Measurements from ENCODE around the gene KIAA0513. TPM values are rescaled to one million over a fixed set of nuclear protein-coding genes. Genes with fewer than 3 reads are reported as not detected.

Gene KIAA0513
- total and polyA plus RNA-seq, 2 of the 13 experiments (the other 11 are each of a cell fraction or from before 2014, with no cell fraction given): 1.8 TPM

DNA sequence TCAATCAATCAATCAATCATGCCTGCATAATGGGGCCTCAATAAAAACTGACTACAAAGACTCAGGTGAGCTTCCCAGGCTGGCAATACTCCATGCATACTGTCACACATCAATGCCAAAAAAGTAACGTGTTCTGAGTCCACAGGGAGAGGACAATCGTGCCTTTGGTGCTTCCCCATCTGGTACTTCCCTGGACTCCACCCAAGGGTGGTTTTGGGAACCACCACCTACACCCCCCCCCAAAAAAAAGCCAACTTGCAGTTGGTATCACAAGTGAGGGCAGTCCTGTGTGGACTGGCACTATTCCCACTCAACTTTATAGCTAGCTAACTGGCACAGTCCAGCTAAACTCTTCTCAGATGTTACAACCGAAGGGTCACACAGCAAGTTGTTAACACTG, 19.3 kb upstream of the KIAA0513 start:
- H3K4me1 ChIP-seq (ENCODE audit: insufficient read depth, low read length): peaks cover 81% of the 10 kb centered on the region
- FAIRE-seq: no peak
- BruUV-seq (replicated peaks): no TSS peak

DNA sequence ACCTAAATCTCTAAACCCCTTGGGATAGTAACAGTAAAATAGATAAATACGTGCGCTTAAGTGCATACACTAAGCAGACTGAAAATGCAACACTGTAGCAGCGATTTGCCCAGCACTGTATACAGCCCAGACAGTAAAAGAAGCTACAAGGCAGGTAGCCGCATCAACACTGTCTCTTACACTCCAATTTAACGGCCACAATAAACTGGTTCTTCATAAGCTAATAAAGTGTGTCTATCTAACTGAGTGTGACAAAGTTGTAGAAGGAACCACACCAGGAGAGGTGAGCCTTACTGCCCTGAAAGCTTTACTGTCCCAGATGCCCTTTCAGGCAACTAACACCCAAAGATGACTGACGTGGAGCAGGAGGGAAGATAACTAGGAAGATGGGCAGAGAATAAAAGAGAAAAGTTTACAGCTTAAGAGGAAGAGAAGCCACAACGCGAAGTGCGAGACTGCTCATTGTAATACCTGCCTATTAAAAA, 17.1 kb upstream of the KIAA0513 start:
- Histone ChIP-seq H3K9ac (ENCODE audit: insufficient read depth, low read depth, low read length) (peak overlapping the region; percentile 98), H4K20me1 (ENCODE audit: insufficient read depth, low read length) (peaks cover 7% of the 10 kb centered on the region; the same call in 1 of the 2 replicates), H3K4me2 (ENCODE audit: low read depth, low read length) (peak overlapping the region; percentile 79), H3K27me3 (ENCODE audit: control insufficient read depth in 1 of 2, insufficient read depth in 2 of 2, low read length in 2 of 2) (no peaks in the 10 kb centered on the region; a peak in 2 of 5 replicates), H3K9me3 (ENCODE audit: low read length) (no peaks in the 10 kb centered on the region), H2AFZ (ENCODE audit: low read length) (no peak overlapping the region), H3K4me3 (replicated peaks in 1 of 3; ENCODE audit: insufficient read depth in 1 of 3, low read depth in 2 of 3, low read length in 3 of 3) (peak overlapping the region; percentile 79 to 97 (median 92)), H3K4me1 (ENCODE audit: insufficient read depth, low read length) (peaks cover 79% of the 10 kb centered on the region), H3K27ac (ENCODE audit: extremely low read length, insufficient read depth, low read length) (peak overlapping the region; percentile 93), H3K79me2 (ENCODE audit: insufficient read depth, low read length) (peaks cover 51% of the 10 kb centered on the region), H3K36me3 (replicated peaks in 1 of 2; ENCODE audit: control insufficient read depth in 1 of 2, insufficient read depth in 2 of 2, low read length in 2 of 2) (peaks cover 0 to 7% of the 10 kb centered on the region in 2 experiments; a peak in 4 of 5 replicates)
- CTCF ChIA-PET (ENCODE audit: low intra/inter-chr PET ratio, low total read pairs): no interaction called here
- intact Hi-C loops (cut with micrococcal nuclease; ENCODE audit: unreplicated experiment): no loop called here
- FAIRE-seq: no peak
- BruUV-seq (replicated peaks): no TSS peak
- POLR2A ChIA-PET: interaction anchor here (0.9 to 3.7 kb wide), 9 partner anchors 10 to 790 kb away, joined by 3 to 64 read pairs (median 11); partner anchors contain the start of gene KIAA0513
- no peak for DNase-seq (ENCODE audit: low spot score)
- peak; percentile 44 for ATAC-seq
- in situ Hi-C loops (cut with HindIII; ENCODE audit: extremely low pct_ligation_motif_present, low pct_unique_long_range_greater_than_20kb): no loop called here
- WGBS (ENCODE audit: low lambda C conversion rate): under 1% methylated on average over 9 of the region's 9 CpGs
- TF ChIP-seq ZFP37 (CRISPR knock-in tag; IDR thresholded peaks at IDR 0.05; ENCODE audit: borderline replicate concordance): no peak
- TF ChIP-seq ZNF205 (CRISPR knock-in tag; IDR thresholded peaks at IDR 0.05): 0 out of 2 replicates have a peak, but pooled peaks have one; percentile 22
- TF ChIP-seq, protein P1, sequence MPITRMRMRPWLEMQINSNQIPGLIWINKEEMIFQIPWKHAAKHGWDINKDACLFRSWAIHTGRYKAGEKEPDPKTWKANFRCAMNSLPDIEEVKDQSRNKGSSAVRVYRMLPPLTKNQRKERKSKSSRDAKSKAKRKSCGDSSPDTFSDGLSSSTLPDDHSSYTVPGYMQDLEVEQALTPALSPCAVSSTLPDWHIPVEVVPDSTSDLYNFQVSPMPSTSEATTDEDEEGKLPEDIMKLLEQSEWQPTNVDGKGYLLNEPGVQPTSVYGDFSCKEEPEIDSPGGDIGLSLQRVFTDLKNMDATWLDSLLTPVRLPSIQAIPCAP (CRISPR knock-in tag; IDR thresholded peaks at IDR 0.05; ENCODE audit: low read depth): no peak
- no peak for TF ChIP-seq E2F5 (CRISPR knock-in tag; conservative IDR thresholded peaks at IDR 0.05)
- TF ChIP-seq, protein P2, sequence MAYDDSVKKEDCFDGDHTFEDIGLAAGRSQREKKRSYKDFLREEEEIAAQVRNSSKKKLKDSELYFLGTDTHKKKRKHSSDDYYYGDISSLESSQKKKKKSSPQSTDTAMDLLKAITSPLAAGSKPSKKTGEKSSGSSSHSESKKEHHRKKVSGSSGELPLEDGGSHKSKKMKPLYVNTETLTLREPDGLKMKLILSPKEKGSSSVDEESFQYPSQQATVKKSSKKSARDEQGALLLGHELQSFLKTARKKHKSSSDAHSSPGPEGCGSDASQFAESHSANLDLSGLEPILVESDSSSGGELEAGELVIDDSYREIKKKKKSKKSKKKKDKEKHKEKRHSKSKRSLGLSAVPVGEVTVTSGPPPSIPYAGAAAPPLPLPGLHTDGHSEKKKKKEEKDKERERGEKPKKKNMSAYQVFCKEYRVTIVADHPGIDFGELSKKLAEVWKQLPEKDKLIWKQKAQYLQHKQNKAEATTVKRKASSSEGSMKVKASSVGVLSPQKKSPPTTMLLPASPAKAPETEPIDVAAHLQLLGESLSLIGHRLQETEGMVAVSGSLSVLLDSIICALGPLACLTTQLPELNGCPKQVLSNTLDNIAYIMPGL (CRISPR knock-in tag; IDR thresholded peaks at IDR 0.05; ENCODE audit: borderline replicate concordance in 1 of 2, low read depth in 1 of 2): no peak
- no peak for TF ChIP-seq ZNF33A (CRISPR knock-in tag; IDR thresholded peaks at IDR 0.05; ENCODE audit: borderline replicate concordance)

More for the DNA sequence above, 19.3 kb upstream of the KIAA0513 start:
- ChIA-PET POLR2A (interaction anchor here (1.2 kb wide), 1 partner anchor 9 kb away, joined by 3 read pairs; no protein-coding TSS in a partner anchor), CTCF (ENCODE audit: low intra/inter-chr PET ratio, low total read pairs) (no interaction called here)
- no peaks in the 10 kb centered on the region; a peak in 1 of 5 replicates for H3K27me3 ChIP-seq (ENCODE audit: control insufficient read depth in 1 of 2, insufficient read depth in 2 of 2, low read length in 2 of 2)
- no peak overlapping the region for H3K4me3 ChIP-seq (replicated peaks in 1 of 3; ENCODE audit: insufficient read depth in 1 of 3, low read depth in 2 of 3, low read length in 3 of 3)
- peaks cover 5 to 7% of the 10 kb centered on the region in 2 experiments; a peak in 4 of 5 replicates for H3K36me3 ChIP-seq (replicated peaks in 1 of 2; ENCODE audit: control insufficient read depth in 1 of 2, insufficient read depth in 2 of 2, low read length in 2 of 2)
- intact Hi-C loops (cut with micrococcal nuclease; ENCODE audit: unreplicated experiment): no loop called here
- peaks cover 16% of the 10 kb centered on the region; the same call in 1 of the 2 replicates for H4K20me1 ChIP-seq (ENCODE audit: insufficient read depth, low read length)
- TF ChIP-seq, protein P3, sequence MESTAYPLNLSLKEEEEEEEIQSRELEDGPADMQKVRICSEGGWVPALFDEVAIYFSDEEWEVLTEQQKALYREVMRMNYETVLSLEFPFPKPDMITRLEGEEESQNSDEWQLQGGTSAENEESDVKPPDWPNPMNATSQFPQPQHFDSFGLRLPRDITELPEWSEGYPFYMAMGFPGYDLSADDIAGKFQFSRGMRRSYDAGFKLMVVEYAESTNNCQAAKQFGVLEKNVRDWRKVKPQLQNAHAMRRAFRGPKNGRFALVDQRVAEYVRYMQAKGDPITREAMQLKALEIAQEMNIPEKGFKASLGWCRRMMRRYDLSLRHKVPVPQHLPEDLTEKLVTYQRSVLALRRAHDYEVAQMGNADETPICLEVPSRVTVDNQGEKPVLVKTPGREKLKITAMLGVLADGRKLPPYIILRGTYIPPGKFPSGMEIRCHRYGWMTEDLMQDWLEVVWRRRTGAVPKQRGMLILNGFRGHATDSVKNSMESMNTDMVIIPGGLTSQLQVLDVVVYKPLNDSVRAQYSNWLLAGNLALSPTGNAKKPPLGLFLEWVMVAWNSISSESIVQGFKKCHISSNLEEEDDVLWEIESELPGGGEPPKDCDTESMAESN (CRISPR knock-in tag; conservative IDR thresholded peaks at IDR 0.05): 0 out of 2 replicates have a peak, but pooled peaks have one; percentile 28
- 0 out of 2 replicates have a peak, but pooled peaks have one; percentile 48 for TF ChIP-seq ZNF724P (CRISPR knock-in tag; IDR thresholded peaks at IDR 0.05; ENCODE audit: borderline replicate concordance)
- 0 out of 2 replicates have a peak, but pooled peaks have one; percentile 25 for TF ChIP-seq ZNF501 (CRISPR knock-in tag; IDR thresholded peaks at IDR 0.05)
- TF ChIP-seq RBFOX2 (IDR thresholded peaks at IDR 0.05; ENCODE audit: low read depth, low read length): peak; percentile 15; the same call in 1 of the 2 replicates
- no peak for TF ChIP-seq SNAPC5 (CRISPR knock-in tag; IDR thresholded peaks at IDR 0.05; ENCODE audit: borderline replicate concordance)
- no peak for TF ChIP-seq SMAD9 (CRISPR knock-in tag; IDR thresholded peaks at IDR 0.05)
- no peak overlapping the region for H3K9ac ChIP-seq (ENCODE audit: insufficient read depth, low read depth, low read length)
- H3K9me3 ChIP-seq (ENCODE audit: low read length): no peaks in the 10 kb centered on the region
- no peak for ATAC-seq
- WGBS (ENCODE audit: low lambda C conversion rate): 94% methylated on average over 3 of the region's 3 CpGs
- peaks cover 73% of the 10 kb centered on the region for H3K79me2 ChIP-seq (ENCODE audit: insufficient read depth, low read length)
- 0 out of 2 replicates have a peak overlapping the region, but pooled peaks have one; percentile 15 for H3K4me2 ChIP-seq (ENCODE audit: low read depth, low read length)
- H3K27ac ChIP-seq (ENCODE audit: extremely low read length, insufficient read depth, low read length): no peak overlapping the region
- in situ Hi-C loops (cut with HindIII; ENCODE audit: extremely low pct_ligation_motif_present, low pct_unique_long_range_greater_than_20kb): no loop called here
- no peak overlapping the region for H2AFZ ChIP-seq (ENCODE audit: low read length)
- no peak for DNase-seq (ENCODE audit: low spot score)

Measured in HepG2 (cell line).